GM12878 (cell line): ENCODE measurements around the gene PTGFRN. TPM values are rescaled to one million over a fixed set of nuclear protein-coding genes. Genes with fewer than 3 reads are reported as not detected.

ENCODE experiments used
- ATAC-seq: fragments of 200-7000 bp; cut with Tn5 transposase; 3 replicates; pipeline ENCODE4 v1.9.1; 2020; ENCODE audit warnings: mild to moderate bottlenecking, moderate library complexity
- BruUV-seq: library from RNA; stranded (reverse); fragments of 400-500 nt; replicated peaks from 2 replicates; lab custom pipeline; 2021; lab: Mats Ljungman, UMichigan
- CTCF ChIA-PET: fragments of 300-600 bp; sonication (Branson Sonifier 250); formaldehyde crosslinking; extraction: SDS; loops from one replicate; lab custom pipeline; 2021; ENCODE audit warnings: inconsistent platforms; lab: Yijun Ruan, JAX
- POLR2A ChIA-PET: fragments of 350-600 bp; formaldehyde crosslinking; extraction: SDS; loops from one replicate; lab custom pipeline; 2021; ENCODE audit warnings: inconsistent platforms; lab: Charles Lee
- RAD21 ChIA-PET: fragments of 300-600 bp; sonication (Branson Sonifier 250); formaldehyde crosslinking; loops from one replicate; lab custom pipeline; 2023; ENCODE audit warnings: antibody characterized with exemption; ENCODE audit not compliant: unreplicated experiment; lab: Charles Lee
- SMC1A ChIA-PET: fragments of 300-600 bp; sonication (Branson Sonifier 250); formaldehyde crosslinking; loops from one replicate; lab custom pipeline; 2023; ENCODE audit not compliant: unreplicated experiment, uncharacterized antibody; lab: Charles Lee
- DNase-seq: peaks from one replicate; pipeline ENCODE4 v3.0.0-alpha.2; 2011; ENCODE audit warnings: low read depth, low spot score
- FAIRE-seq: peaks from 3 replicates; lab custom pipeline; 2011; peaks lifted over from hg19 to GRCh38; lab: Jason Lieb, UNC
- H2AFZ ChIP-seq: 2 replicates; pipeline ENCODE4 v1.6.0; 2011; ENCODE audit warnings: low read depth, low read length, control low read depth; ENCODE audit not compliant: control insufficient read depth
- H3K27ac ChIP-seq: 2 replicates; pipeline ENCODE4 v1.5.1; 2011; ENCODE audit warnings: control low read depth; ENCODE audit not compliant: control insufficient read depth, insufficient read depth
- H3K27me3 ChIP-seq, 2 experiments: replicated peaks in 1 of 2; 2 replicates each; pipeline versions ENCODE4 v1.6.0 to v1.6.1; 2011; ENCODE audit warnings: low read length in 1 of 2; ENCODE audit not compliant: control insufficient read depth in 2 of 2, insufficient read depth in 2 of 2
- H3K36me3 ChIP-seq, 2 experiments: 2 replicates each; pipeline ENCODE4 v1.5.1; 2011; ENCODE audit warnings: low read length in 1 of 2; ENCODE audit not compliant: control insufficient read depth in 2 of 2, insufficient read depth in 2 of 2
- H3K4me1 ChIP-seq: 2 replicates; pipeline ENCODE4 v1.6.1; 2011; ENCODE audit warnings: mild to moderate bottlenecking, low read length, moderate library complexity, mixed read lengths; ENCODE audit not compliant: control insufficient read depth, insufficient read depth
- H3K4me2 ChIP-seq: 2 replicates; pipeline ENCODE4 v1.6.0; 2011; ENCODE audit warnings: control low read depth; ENCODE audit not compliant: control insufficient read depth, insufficient read depth
- H3K4me3 ChIP-seq: fragments of 200-600 bp; sonication (generic); 2 replicates; pipeline ENCODE4 v1.5.1; 2016
- H3K79me2 ChIP-seq: 2 replicates; pipeline ENCODE4 v1.6.0; 2011; ENCODE audit warnings: low read length; ENCODE audit not compliant: control insufficient read depth, insufficient read depth
- H3K9ac ChIP-seq: 2 replicates; pipeline ENCODE4 v1.8.0; 2011; ENCODE audit warnings: low read length, control low read depth, mixed read lengths; ENCODE audit not compliant: control insufficient read depth, insufficient read depth
- H3K9me3 ChIP-seq: replicated peaks from 3 replicates; pipeline ENCODE4 v1.5.1; 2011; ENCODE audit warnings: mild to moderate bottlenecking, low read length; ENCODE audit not compliant: control insufficient read depth, insufficient read depth
- H4K20me1 ChIP-seq: 2 replicates; pipeline ENCODE4 v1.6.0; 2011; ENCODE audit not compliant: control insufficient read depth, insufficient read depth
- BCL11A ChIP-seq: IDR thresholded peaks from 2 replicates; pipeline ENCODE4 v1.6.1; 2011; ENCODE audit warnings: low read depth, low read length
- DPF2 ChIP-seq: fragments of 450-650 bp; IDR thresholded peaks from 2 replicates; pipeline ENCODE4 v1.6.1; 2017; ENCODE audit warnings: mild to moderate bottlenecking
- HDAC2 ChIP-seq: fragments of 200-600 bp; sonication (generic); IDR thresholded peaks from 2 replicates; pipeline ENCODE4 v1.6.1; 2017
- JUNB ChIP-seq: IDR thresholded peaks from 2 replicates; pipeline ENCODE4 v1.6.1; 2016; ENCODE audit warnings: antibody characterized with exemption, mild to moderate bottlenecking
- SUZ12 ChIP-seq: fragments of 200-600 bp; sonication (generic); IDR thresholded peaks from one replicate; pipeline ENCODE4 v1.6.1; 2018; ENCODE audit warnings: antibody characterized with exemption, mild to moderate bottlenecking; ENCODE audit not compliant: unreplicated experiment
- WGBS: methylation state at CpG from one replicate; pipeline ENCODE4 v1.1.6; 2016; ENCODE audit warnings: low lambda C conversion rate; ENCODE audit not compliant: insufficient replicate concordance, insufficient coverage; ENCODE audit errors: missing lambda C conversion rate; 5-methylcytosine and 5-hydroxymethylcytosine counted together
- in situ Hi-C: fragments of 300-500 bp; cut with MboI; formaldehyde crosslinking; loops from 9 replicates; pipeline ENCODE4 v1.14.3; 2018; ENCODE audit warnings: mixed read lengths
- intact Hi-C: fragments of 100-400 bp; cut with micrococcal nuclease; formaldehyde crosslinking; loops from one replicate; pipeline ENCODE4 v1.14.2; 2022; ENCODE audit not compliant: unreplicated experiment
- polyA plus RNA-seq, 11 experiments: library from polyadenylated mRNA; depleted of rRNA in 4 of 11; unstranded in 6 of 11; stranded (reverse) in 5 of 11; fragments of >200 nt; fragmentation: Nextera tagmentation in 4 of 11; fragmentation: Illumina TruSeq in 1 of 11; extraction: Ambion mirVana in 4 of 11; extraction: Trizol in 1 of 11; gene quantifications; 1 replicate in 1 of 11; 2 replicates in 10 of 11; pipeline versions ENCODE4 v1.2.1 to v1.2.3, GENCODE V29; 2011 to 2016; ENCODE audit warnings: inconsistent platforms in 2 of 11, missing spikeins in 2 of 11, low read depth in 1 of 11
- total RNA-seq, 4 experiments: library from RNA; depleted of rRNA in 3 of 4; stranded (reverse); fragments of >200 nt in 3 of 4; fragmentation: Illumina TruSeq in 1 of 4; extraction: Trizol in 1 of 4; gene quantifications; 2 replicates each; pipeline versions ENCODE4 v1.2.1 to v1.2.3, GENCODE V29; 2013 to 2021
- TF ChIP-seq, protein P1 (sequence below): IDR thresholded peaks from 2 replicates; pipeline ENCODE4 v1.6.1; 2011; ENCODE audit warnings: low read depth, mild to moderate bottlenecking, low read length, moderate library complexity, borderline replicate concordance; ENCODE audit errors: extremely low read depth
- TF ChIP-seq, protein P2 (sequence below): fragments of 450-650 bp; IDR thresholded peaks from 2 replicates; pipeline ENCODE4 v1.6.1; 2017; ENCODE audit warnings: low read depth, mild to moderate bottlenecking, moderate library complexity
- TF ChIP-seq, protein P3 (sequence below): fragments of 450-650 bp; IDR thresholded peaks from 2 replicates; pipeline ENCODE4 v1.6.1; 2017; ENCODE audit warnings: borderline replicate concordance
- TF ChIP-seq, protein P4 (sequence below): fragments of 150-350 bp; IDR thresholded peaks from 2 replicates; pipeline ENCODE4 v1.6.1; 2014; ENCODE audit warnings: mild to moderate bottlenecking, low read depth, low read length
- TF ChIP-seq, protein P5 (sequence below): fragments of 450-650 bp; IDR thresholded peaks from 2 replicates; pipeline ENCODE4 v1.6.1; 2017; ENCODE audit warnings: antibody characterized with exemption, mild to moderate bottlenecking, moderate library complexity
- TF ChIP-seq, protein P6 (sequence below): fragments of 450-650 bp; formaldehyde crosslinking; IDR thresholded peaks from 2 replicates; pipeline ENCODE4 v1.5.0; 2022; ENCODE audit warnings: mild to moderate bottlenecking, missing genetic modification characterization

PTGFRN gene
- total and polyA plus RNA-seq, 10 of the 15 experiments (the other 5 are each of a cell fraction or from before 2014, with no cell fraction given), result 2.7 to 8.3 (median 5.1) TPM

DNA sequence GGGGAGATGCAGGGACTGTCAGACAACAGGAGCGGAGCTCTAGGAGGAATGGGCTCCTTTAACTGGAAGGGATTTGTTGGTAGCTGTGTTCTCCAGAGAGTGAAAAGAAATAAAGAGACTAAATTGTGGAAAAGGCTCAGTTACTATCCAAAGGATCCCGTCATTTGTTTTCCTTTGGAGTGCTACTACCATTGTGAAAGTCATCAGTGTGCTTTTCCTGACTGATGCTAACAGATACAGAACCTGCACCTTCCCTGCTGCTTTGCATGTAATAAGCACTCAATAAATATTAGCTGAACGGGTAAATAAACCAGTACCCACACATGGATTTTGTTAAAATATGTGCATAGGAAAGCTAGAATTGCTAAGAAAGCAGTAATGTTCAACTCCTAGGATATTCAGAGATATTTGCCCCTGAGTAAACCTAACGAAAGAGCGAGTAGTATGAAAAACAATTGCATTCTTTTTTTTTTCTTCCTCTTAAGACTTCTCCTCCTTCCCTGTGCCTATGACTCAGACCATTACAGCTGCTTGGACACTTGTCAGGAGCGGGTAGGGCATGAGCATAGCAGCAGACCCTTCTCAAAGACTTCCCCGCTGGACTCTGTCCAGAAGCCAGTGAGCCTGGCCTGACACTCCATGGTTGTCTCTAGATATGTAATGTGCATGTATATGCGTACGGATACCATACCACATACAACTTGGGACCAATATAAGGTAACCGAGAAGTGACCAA is 41.7 kb downstream of the PTGFRN start:
- Histone ChIP-seq H2AFZ (no peak overlapping the region), H3K27me3 (no peaks in the 10 kb centered on the region; a peak in 1 of 4 replicates), H3K4me1 (no peaks in the 10 kb centered on the region), H3K4me2 (no peak overlapping the region), H3K4me3 (no peak overlapping the region), H3K9ac (no peak overlapping the region), H3K9me3 (no peaks in the 10 kb centered on the region), H3K27ac (no peak overlapping the region), H4K20me1 (no peaks in the 10 kb centered on the region), H3K36me3 (no peaks in the 10 kb centered on the region; a peak in 1 of 4 replicates), H3K79me2 (no peaks in the 10 kb centered on the region)
- ChIA-PET CTCF (interaction anchor here (1.2 to 1.7 kb wide), 3 partner anchors 17 to 227 kb away, joined by 3 to 6 read pairs (median 4); no protein-coding TSS in a partner anchor), SMC1A (interaction anchor here (0.7 to 1.7 kb wide), 4 partner anchors 10 to 40 kb away, joined by 3 to 6 read pairs (median 3); no protein-coding TSS in a partner anchor), POLR2A (interaction anchor here (0.6 kb wide), 1 partner anchor 291 kb away, joined by 3 read pairs; no protein-coding TSS in a partner anchor), RAD21 (no interaction called here)
- 42% methylated on average over 10 of the region's 10 CpGs for WGBS
- BruUV-seq, result no TSS peak
- FAIRE-seq (no peak), ATAC-seq (no peak), DNase-seq (no peak)
- intact Hi-C loops, result no loop called here
- in situ Hi-C loops, result no loop called here
- TF ChIP-seq, protein P1, sequence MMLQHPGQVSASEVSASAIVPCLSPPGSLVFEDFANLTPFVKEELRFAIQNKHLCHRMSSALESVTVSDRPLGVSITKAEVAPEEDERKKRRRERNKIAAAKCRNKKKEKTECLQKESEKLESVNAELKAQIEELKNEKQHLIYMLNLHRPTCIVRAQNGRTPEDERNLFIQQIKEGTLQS, result no peak
- TF ChIP-seq, protein P2, sequence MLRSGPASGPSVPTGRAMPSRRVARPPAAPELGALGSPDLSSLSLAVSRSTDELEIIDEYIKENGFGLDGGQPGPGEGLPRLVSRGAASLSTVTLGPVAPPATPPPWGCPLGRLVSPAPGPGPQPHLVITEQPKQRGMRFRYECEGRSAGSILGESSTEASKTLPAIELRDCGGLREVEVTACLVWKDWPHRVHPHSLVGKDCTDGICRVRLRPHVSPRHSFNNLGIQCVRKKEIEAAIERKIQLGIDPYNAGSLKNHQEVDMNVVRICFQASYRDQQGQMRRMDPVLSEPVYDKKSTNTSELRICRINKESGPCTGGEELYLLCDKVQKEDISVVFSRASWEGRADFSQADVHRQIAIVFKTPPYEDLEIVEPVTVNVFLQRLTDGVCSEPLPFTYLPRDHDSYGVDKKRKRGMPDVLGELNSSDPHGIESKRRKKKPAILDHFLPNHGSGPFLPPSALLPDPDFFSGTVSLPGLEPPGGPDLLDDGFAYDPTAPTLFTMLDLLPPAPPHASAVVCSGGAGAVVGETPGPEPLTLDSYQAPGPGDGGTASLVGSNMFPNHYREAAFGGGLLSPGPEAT, result no peak
- TF ChIP-seq, protein P3, sequence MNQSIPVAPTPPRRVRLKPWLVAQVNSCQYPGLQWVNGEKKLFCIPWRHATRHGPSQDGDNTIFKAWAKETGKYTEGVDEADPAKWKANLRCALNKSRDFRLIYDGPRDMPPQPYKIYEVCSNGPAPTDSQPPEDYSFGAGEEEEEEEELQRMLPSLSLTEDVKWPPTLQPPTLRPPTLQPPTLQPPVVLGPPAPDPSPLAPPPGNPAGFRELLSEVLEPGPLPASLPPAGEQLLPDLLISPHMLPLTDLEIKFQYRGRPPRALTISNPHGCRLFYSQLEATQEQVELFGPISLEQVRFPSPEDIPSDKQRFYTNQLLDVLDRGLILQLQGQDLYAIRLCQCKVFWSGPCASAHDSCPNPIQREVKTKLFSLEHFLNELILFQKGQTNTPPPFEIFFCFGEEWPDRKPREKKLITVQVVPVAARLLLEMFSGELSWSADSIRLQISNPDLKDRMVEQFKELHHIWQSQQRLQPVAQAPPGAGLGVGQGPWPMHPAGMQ, result no peak
- TF ChIP-seq, protein P4, sequence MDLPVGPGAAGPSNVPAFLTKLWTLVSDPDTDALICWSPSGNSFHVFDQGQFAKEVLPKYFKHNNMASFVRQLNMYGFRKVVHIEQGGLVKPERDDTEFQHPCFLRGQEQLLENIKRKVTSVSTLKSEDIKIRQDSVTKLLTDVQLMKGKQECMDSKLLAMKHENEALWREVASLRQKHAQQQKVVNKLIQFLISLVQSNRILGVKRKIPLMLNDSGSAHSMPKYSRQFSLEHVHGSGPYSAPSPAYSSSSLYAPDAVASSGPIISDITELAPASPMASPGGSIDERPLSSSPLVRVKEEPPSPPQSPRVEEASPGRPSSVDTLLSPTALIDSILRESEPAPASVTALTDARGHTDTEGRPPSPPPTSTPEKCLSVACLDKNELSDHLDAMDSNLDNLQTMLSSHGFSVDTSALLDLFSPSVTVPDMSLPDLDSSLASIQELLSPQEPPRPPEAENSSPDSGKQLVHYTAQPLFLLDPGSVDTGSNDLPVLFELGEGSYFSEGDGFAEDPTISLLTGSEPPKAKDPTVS, result no peak
- TF ChIP-seq JUNB, result no peak
- no peak for TF ChIP-seq BCL11A
- TF ChIP-seq, protein P5, sequence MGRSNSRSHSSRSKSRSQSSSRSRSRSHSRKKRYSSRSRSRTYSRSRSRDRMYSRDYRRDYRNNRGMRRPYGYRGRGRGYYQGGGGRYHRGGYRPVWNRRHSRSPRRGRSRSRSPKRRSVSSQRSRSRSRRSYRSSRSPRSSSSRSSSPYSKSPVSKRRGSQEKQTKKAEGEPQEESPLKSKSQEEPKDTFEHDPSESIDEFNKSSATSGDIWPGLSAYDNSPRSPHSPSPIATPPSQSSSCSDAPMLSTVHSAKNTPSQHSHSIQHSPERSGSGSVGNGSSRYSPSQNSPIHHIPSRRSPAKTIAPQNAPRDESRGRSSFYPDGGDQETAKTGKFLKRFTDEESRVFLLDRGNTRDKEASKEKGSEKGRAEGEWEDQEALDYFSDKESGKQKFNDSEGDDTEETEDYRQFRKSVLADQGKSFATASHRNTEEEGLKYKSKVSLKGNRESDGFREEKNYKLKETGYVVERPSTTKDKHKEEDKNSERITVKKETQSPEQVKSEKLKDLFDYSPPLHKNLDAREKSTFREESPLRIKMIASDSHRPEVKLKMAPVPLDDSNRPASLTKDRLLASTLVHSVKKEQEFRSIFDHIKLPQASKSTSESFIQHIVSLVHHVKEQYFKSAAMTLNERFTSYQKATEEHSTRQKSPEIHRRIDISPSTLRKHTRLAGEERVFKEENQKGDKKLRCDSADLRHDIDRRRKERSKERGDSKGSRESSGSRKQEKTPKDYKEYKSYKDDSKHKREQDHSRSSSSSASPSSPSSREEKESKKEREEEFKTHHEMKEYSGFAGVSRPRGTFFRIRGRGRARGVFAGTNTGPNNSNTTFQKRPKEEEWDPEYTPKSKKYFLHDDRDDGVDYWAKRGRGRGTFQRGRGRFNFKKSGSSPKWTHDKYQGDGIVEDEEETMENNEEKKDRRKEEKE, result no peak
- no peak for TF ChIP-seq SUZ12
- TF ChIP-seq, protein P6, sequence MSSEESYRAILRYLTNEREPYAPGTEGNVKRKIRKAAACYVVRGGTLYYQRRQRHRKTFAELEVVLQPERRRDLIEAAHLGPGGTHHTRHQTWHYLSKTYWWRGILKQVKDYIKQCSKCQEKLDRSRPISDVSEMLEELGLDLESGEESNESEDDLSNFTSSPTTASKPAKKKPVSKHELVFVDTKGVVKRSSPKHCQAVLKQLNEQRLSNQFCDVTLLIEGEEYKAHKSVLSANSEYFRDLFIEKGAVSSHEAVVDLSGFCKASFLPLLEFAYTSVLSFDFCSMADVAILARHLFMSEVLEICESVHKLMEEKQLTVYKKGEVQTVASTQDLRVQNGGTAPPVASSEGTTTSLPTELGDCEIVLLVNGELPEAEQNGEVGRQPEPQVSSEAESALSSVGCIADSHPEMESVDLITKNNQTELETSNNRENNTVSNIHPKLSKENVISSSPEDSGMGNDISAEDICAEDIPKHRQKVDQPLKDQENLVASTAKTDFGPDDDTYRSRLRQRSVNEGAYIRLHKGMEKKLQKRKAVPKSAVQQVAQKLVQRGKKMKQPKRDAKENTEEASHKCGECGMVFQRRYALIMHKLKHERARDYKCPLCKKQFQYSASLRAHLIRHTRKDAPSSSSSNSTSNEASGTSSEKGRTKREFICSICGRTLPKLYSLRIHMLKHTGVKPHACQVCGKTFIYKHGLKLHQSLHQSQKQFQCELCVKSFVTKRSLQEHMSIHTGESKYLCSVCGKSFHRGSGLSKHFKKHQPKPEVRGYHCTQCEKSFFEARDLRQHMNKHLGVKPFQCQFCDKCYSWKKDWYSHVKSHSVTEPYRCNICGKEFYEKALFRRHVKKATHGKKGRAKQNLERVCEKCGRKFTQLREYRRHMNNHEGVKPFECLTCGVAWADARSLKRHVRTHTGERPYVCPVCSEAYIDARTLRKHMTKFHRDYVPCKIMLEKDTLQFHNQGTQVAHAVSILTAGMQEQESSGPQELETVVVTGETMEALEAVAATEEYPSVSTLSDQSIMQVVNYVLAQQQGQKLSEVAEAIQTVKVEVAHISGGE (CRISPR knock-in tag), result no peak
- TF ChIP-seq HDAC2, result no peak
- TF ChIP-seq DPF2, result no peak
